Measurements from ENCODE around the gene AIMP1. TPM values are rescaled to one million over a fixed set of nuclear protein-coding genes. Genes with fewer than 3 reads are reported as not detected.
A peak's percentile ranks its signal among the peaks of the same experiment; 100 is the strongest.

AIMP1 gene
- polyA plus RNA-seq, 3 donors, result 15.2 to 65.6 (median 56.1) TPM

DNA sequence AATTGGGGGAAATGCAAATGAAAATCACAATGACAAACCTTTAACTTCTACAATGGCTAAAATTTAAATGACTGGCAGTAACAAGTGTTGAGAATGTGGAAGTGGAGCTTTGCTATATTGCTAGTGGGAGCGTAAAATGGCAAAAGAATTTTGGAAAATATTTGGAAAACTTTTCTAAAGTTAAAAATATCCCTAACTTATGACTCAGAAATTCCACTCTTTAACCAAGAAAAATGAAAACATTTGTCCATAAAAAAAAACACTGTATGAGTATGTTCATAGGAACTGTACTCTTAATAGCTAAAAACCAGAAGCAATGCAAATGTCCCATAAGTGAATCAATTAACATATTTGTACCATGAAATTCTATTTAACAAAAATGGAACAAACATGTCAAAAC lies 4.0 kb upstream of the AIMP1 start:
- H3K9me3 ChIP-seq (replicated peaks in 1 of 2; ENCODE audit: control insufficient read depth in 1 of 2, insufficient read depth in 1 of 2, low read length in 2 of 2), result no peaks in the 10 kb centered on the region
- intact Hi-C loops (cut with micrococcal nuclease), result no loop called here
- no peak overlapping the region for H3K4me2 ChIP-seq (replicated peaks; ENCODE audit: extremely low read depth, low read length, poor library complexity, severe bottlenecking)
- H3K4me1 Mint-ChIP-seq, result peaks cover 7% of the 10 kb centered on the region
- peak overlapping the region in 1 of 7 donors; percentile 35 for H3K27ac Mint-ChIP-seq
- H3K9me3 Mint-ChIP-seq, result no peaks in the 10 kb centered on the region
- no peak overlapping the region for H3K4me3 Mint-ChIP-seq
- H3K9ac ChIP-seq (ENCODE audit: insufficient read depth, low read length, poor library complexity, severe bottlenecking), result no peak overlapping the region
- no CpG with 5 or more reads among the region's 1 CpG for WGBS (ENCODE audit: insufficient coverage)
- peaks cover 14 to 17% of the 10 kb centered on the region in 2 donors for H3K4me1 ChIP-seq (ENCODE audit: control insufficient read depth in 1 of 2, insufficient read depth in 2 of 2, low read length in 2 of 2)
- TF ChIP-seq, protein P1, sequence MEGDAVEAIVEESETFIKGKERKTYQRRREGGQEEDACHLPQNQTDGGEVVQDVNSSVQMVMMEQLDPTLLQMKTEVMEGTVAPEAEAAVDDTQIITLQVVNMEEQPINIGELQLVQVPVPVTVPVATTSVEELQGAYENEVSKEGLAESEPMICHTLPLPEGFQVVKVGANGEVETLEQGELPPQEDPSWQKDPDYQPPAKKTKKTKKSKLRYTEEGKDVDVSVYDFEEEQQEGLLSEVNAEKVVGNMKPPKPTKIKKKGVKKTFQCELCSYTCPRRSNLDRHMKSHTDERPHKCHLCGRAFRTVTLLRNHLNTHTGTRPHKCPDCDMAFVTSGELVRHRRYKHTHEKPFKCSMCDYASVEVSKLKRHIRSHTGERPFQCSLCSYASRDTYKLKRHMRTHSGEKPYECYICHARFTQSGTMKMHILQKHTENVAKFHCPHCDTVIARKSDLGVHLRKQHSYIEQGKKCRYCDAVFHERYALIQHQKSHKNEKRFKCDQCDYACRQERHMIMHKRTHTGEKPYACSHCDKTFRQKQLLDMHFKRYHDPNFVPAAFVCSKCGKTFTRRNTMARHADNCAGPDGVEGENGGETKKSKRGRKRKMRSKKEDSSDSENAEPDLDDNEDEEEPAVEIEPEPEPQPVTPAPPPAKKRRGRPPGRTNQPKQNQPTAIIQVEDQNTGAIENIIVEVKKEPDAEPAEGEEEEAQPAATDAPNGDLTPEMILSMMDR (IDR thresholded peaks at IDR 0.05), result no peak
- no peak overlapping the region for H3K4me3 ChIP-seq (replicated peaks in 1 of 3; ENCODE audit: low read depth in 2 of 3, low read length in 3 of 3)
- H2AFZ ChIP-seq (ENCODE audit: insufficient read depth, low read depth, low read length, poor library complexity, severe bottlenecking), result no peak overlapping the region
- no peak for DNase-seq
- no peaks in the 10 kb centered on the region for H4K20me1 ChIP-seq (ENCODE audit: insufficient read depth, low read length)
- peaks cover 0 to 2% (median 0%) of the 10 kb centered on the region in 3 donors for H3K27me3 Mint-ChIP-seq (ENCODE audit: low read depth in 3 of 3)
- no peaks in the 10 kb centered on the region for H3K27me3 ChIP-seq (ENCODE audit: control insufficient read depth in 2 of 2, insufficient read depth in 2 of 2, low read length in 2 of 2)
- H3K36me3 ChIP-seq (replicated peaks in 1 of 2; ENCODE audit: control insufficient read depth in 1 of 2, insufficient read depth in 2 of 2, low read length in 2 of 2), result peaks cover 8 to 12% of the 10 kb centered on the region in 2 donors
- peaks cover 7 to 10% of the 10 kb centered on the region in 2 donors for H3K36me3 Mint-ChIP-seq
- no peak overlapping the region for H3K27ac ChIP-seq (ENCODE audit: low read depth in 1 of 2, low read length in 2 of 2)
- H3K79me2 ChIP-seq (ENCODE audit: insufficient read depth, low read length), result peaks cover 56% of the 10 kb centered on the region

DNA sequence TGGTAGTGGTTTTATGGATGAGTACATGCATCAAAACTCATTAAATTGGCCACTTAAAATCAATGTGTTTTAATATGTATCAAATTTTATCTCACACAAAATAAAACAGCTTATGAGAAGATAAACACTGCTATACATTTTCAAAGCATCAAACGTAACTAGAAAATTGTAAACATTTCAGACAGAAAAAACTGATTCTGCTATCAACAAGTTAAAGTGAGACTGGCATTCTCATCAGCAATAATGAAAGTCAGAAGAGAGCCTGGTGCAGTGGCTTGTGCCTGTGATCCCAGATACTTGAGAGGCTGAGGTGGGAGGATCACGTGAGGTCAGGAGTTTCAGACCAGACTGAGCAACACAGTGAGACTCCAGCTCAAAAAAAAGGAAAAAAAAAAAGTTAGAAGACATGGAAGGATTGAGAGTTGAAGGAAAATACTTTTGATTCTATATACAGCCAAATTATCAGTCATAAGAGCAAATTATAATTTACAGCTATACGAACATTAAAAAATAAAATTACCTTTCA lies 3.3 kb upstream of the AIMP1 start:
- H4K20me1 ChIP-seq (ENCODE audit: insufficient read depth, low read length), result no peaks in the 10 kb centered on the region
- peaks cover 7% of the 10 kb centered on the region for H3K4me1 Mint-ChIP-seq
- peaks cover 0 to 2% (median 0%) of the 10 kb centered on the region in 3 donors for H3K27me3 Mint-ChIP-seq (ENCODE audit: low read depth in 3 of 3)
- H3K79me2 ChIP-seq (ENCODE audit: insufficient read depth, low read length), result peaks cover 63% of the 10 kb centered on the region
- H3K36me3 ChIP-seq (replicated peaks in 1 of 2; ENCODE audit: control insufficient read depth in 1 of 2, insufficient read depth in 2 of 2, low read length in 2 of 2), result peaks cover 6 to 7% of the 10 kb centered on the region in 2 donors
- TF ChIP-seq, protein P1 (IDR thresholded peaks at IDR 0.05), result no peak
- H3K4me1 ChIP-seq (ENCODE audit: control insufficient read depth in 1 of 2, insufficient read depth in 2 of 2, low read length in 2 of 2), result peaks cover 20 to 24% of the 10 kb centered on the region in 2 donors
- 80% methylated on average over 2 of the region's 3 CpGs for WGBS (ENCODE audit: insufficient coverage)
- H3K9me3 Mint-ChIP-seq, result no peaks in the 10 kb centered on the region
- H3K4me2 ChIP-seq (replicated peaks; ENCODE audit: extremely low read depth, low read length, poor library complexity, severe bottlenecking), result no peak overlapping the region
- no peak overlapping the region for H2AFZ ChIP-seq (ENCODE audit: insufficient read depth, low read depth, low read length, poor library complexity, severe bottlenecking)
- no peak overlapping the region for H3K4me3 ChIP-seq (replicated peaks in 1 of 3; ENCODE audit: low read depth in 2 of 3, low read length in 3 of 3)
- H3K9ac ChIP-seq (ENCODE audit: insufficient read depth, low read length, poor library complexity, severe bottlenecking), result no peak overlapping the region
- H3K36me3 Mint-ChIP-seq, result peaks cover 7% of the 10 kb centered on the region in 2 donors
- H3K27ac ChIP-seq (ENCODE audit: low read depth in 1 of 2, low read length in 2 of 2), result no peak overlapping the region
- intact Hi-C loops (cut with micrococcal nuclease), result no loop called here
- H3K27ac Mint-ChIP-seq, result peak overlapping the region in 3 of 7 donors; percentile 40 to 68 (median 52)
- DNase-seq, result no peak
- H3K4me3 Mint-ChIP-seq, result no peak overlapping the region
- H3K9me3 ChIP-seq (replicated peaks in 1 of 2; ENCODE audit: control insufficient read depth in 1 of 2, insufficient read depth in 1 of 2, low read length in 2 of 2), result no peaks in the 10 kb centered on the region
- no peaks in the 10 kb centered on the region for H3K27me3 ChIP-seq (ENCODE audit: control insufficient read depth in 2 of 2, insufficient read depth in 2 of 2, low read length in 2 of 2)

All from CD14-positive monocyte (primary cell).